HepG2 (cell line): ENCODE measurements around the gene CPED1. TPM values are rescaled to one million over a fixed set of nuclear protein-coding genes. Genes with fewer than 3 reads are reported as not detected.

Experiments
- ATAC-seq: fragments of 200-7000 bp; cut with Tn5 transposase; 3 replicates; pipeline ENCODE4 v1.9.1; 2020; ENCODE audit warnings: mild to moderate bottlenecking, moderate library complexity
- BruUV-seq: library from RNA; stranded (reverse); fragments of 400-500 nt; replicated peaks from 2 replicates; lab custom pipeline; 2021; lab: Mats Ljungman, UMichigan
- CTCF ChIA-PET: fragments of 300-600 bp; formaldehyde crosslinking; extraction: SDS; loops from one replicate; lab custom pipeline; 2021; ENCODE audit warnings: low total read pairs, inconsistent platforms, low intra/inter-chr PET ratio; lab: Yijun Ruan, JAX
- POLR2A ChIA-PET: fragments of 350-600 bp; sonication (Branson Sonifier 250); formaldehyde crosslinking; loops from one replicate; lab custom pipeline; 2020; ENCODE audit warnings: antibody characterized with exemption, inconsistent platforms; lab: Yijun Ruan, JAX
- DNase-seq: peaks from one replicate; pipeline ENCODE4 v3.0.0-alpha.2; 2015; ENCODE audit warnings: low spot score
- FAIRE-seq: peaks from 3 replicates; lab custom pipeline; 2011; peaks lifted over from hg19 to GRCh38; lab: Jason Lieb, UNC
- H2AFZ ChIP-seq: one replicate; pipeline ENCODE4 v1.6.1; 2011; ENCODE audit warnings: low read length, inconsistent platforms
- H3K27ac ChIP-seq: fragments of 300-600 bp; 3 replicates; pipeline ENCODE4 v1.8.0; 2011; ENCODE audit warnings: mixed run types, mild to moderate bottlenecking, mixed read lengths, low read length, inconsistent platforms; ENCODE audit not compliant: insufficient read depth; ENCODE audit errors: extremely low read length
- H3K27me3 ChIP-seq, 2 experiments: fragments of 200-600 bp in 1 of 2; 2 replicates in 1 of 2; 3 replicates in 1 of 2; pipeline versions ENCODE4 v1.6.0 to v1.8.0; 2011; ENCODE audit warnings: low read length in 2 of 2, mild to moderate bottlenecking in 2 of 2, moderate library complexity in 2 of 2, inconsistent platforms in 1 of 2; ENCODE audit not compliant: insufficient read depth in 2 of 2, control insufficient read depth in 1 of 2
- H3K36me3 ChIP-seq, 2 experiments: fragments of 200-600 bp in 1 of 2; replicated peaks in 1 of 2; 2 replicates in 1 of 2; 3 replicates in 1 of 2; pipeline versions ENCODE4 v1.5.1 to v1.8.0; 2011; ENCODE audit warnings: low read length in 2 of 2, inconsistent platforms in 1 of 2; ENCODE audit not compliant: insufficient read depth in 2 of 2, control insufficient read depth in 1 of 2
- H3K4me1 ChIP-seq: 2 replicates; pipeline ENCODE4 v1.5.1; 2012; ENCODE audit warnings: low read length, inconsistent platforms; ENCODE audit not compliant: insufficient read depth
- H3K4me2 ChIP-seq: 2 replicates; pipeline ENCODE4 v1.6.0; 2011; ENCODE audit warnings: low read depth, low read length, inconsistent platforms
- H3K4me3 ChIP-seq, 3 experiments: fragments of 200-600 bp in 1 of 3; sonication (generic), shearing (Covaris generic) in 1 of 3; replicated peaks in 1 of 3; 2 replicates each; pipeline ENCODE4 v1.5.1; 2011 to 2016; ENCODE audit warnings: low read length in 3 of 3, inconsistent platforms in 2 of 3, low read depth in 2 of 3, mild to moderate bottlenecking in 2 of 3, control low read depth in 1 of 3, mixed read lengths in 1 of 3; ENCODE audit not compliant: insufficient read depth in 1 of 3
- H3K79me2 ChIP-seq: one replicate; pipeline ENCODE4 v1.6.1; 2011; ENCODE audit warnings: low read length, inconsistent platforms; ENCODE audit not compliant: insufficient read depth
- H3K9ac ChIP-seq: 2 replicates; pipeline ENCODE4 v1.6.0; 2011; ENCODE audit warnings: mild to moderate bottlenecking, low read depth, low read length, inconsistent platforms; ENCODE audit not compliant: insufficient read depth
- H3K9me3 ChIP-seq: 2 replicates; pipeline ENCODE4 v1.5.1; 2012; ENCODE audit warnings: mild to moderate bottlenecking, low read length
- H4K20me1 ChIP-seq: 2 replicates; pipeline ENCODE4 v1.6.0; 2011; ENCODE audit warnings: inconsistent platforms, mild to moderate bottlenecking, low read length, moderate library complexity; ENCODE audit not compliant: insufficient read depth
- DNMT3B ChIP-seq: conservative IDR thresholded peaks from 2 replicates; pipeline ENCODE4 v1.6.1; 2016; ENCODE audit warnings: missing biosample characterization, control low read depth
- HOXA9 ChIP-seq: sonication (generic); formaldehyde crosslinking; IDR thresholded peaks from 2 replicates; pipeline ENCODE4 v1.8.1; 2022; ENCODE audit warnings: missing genetic modification reagents, mild to moderate bottlenecking, moderate library complexity, borderline replicate concordance
- ZNF572 ChIP-seq: sonication (generic); formaldehyde crosslinking; IDR thresholded peaks from 2 replicates; pipeline ENCODE4 v1.5.1; 2020; ENCODE audit warnings: mild to moderate bottlenecking, missing genetic modification reagents
- ZNF672 ChIP-seq: sonication (generic); formaldehyde crosslinking; IDR thresholded peaks from 2 replicates; pipeline ENCODE4 v1.8.1; 2022; ENCODE audit warnings: missing genetic modification reagents
- ZNF678 ChIP-seq: sonication (generic); formaldehyde crosslinking; IDR thresholded peaks from 2 replicates; pipeline ENCODE4 v1.4.0; 2020; ENCODE audit warnings: mild to moderate bottlenecking, missing genetic modification reagents
- ZNF749 ChIP-seq: sonication (generic); formaldehyde crosslinking; IDR thresholded peaks from 2 replicates; pipeline ENCODE4 v1.8.0; 2022; ENCODE audit warnings: mild to moderate bottlenecking, missing genetic modification reagents, moderate library complexity, borderline replicate concordance
- ZNF83 ChIP-seq: sonication (generic); formaldehyde crosslinking; IDR thresholded peaks from 2 replicates; pipeline ENCODE4 v1.4.0; 2020; ENCODE audit warnings: missing genetic modification reagents, mild to moderate bottlenecking, borderline replicate concordance
- WGBS: methylation state at CpG from one replicate; pipeline ENCODE4 v1.1.6; 2017; ENCODE audit warnings: low lambda C conversion rate; 5-methylcytosine and 5-hydroxymethylcytosine counted together
- in situ Hi-C: cut with HindIII; loops from 2 replicates; pipeline ENCODE4 v1.10.0; 2017; ENCODE audit warnings: low pct_unique_long_range_greater_than_20kb; ENCODE audit not compliant: extremely low pct_ligation_motif_present
- intact Hi-C: fragments of 100-400 bp; cut with micrococcal nuclease; formaldehyde crosslinking; loops from one replicate; pipeline ENCODE4 v1.10.0; 2022; ENCODE audit not compliant: unreplicated experiment
- polyA plus RNA-seq, 8 experiments: library from polyadenylated mRNA; depleted of rRNA in 3 of 8; stranded (reverse) in 7 of 8; unstranded in 1 of 8; fragments of >200 nt; fragmentation: Illumina TruSeq in 4 of 8; extraction: Trizol in 4 of 8; gene quantifications; 2 replicates each; pipeline versions ENCODE4 v1.2.1 to v1.2.3, GENCODE V29; 2011 to 2016; ENCODE audit warnings: low read depth in 4 of 8, missing spikeins in 1 of 8, mixed read lengths in 1 of 8; ENCODE audit not compliant: insufficient read depth in 1 of 8
- total RNA-seq, 5 experiments: library from RNA; depleted of rRNA; stranded (reverse); fragments of >200 nt; fragmentation: Illumina TruSeq; extraction: Trizol; gene quantifications; 2 replicates each; pipeline ENCODE4 v1.2.3, GENCODE V29; 2016; ENCODE audit warnings: low read depth in 1 of 5
- TF ChIP-seq, protein P1 (sequence below): sonication (generic); formaldehyde crosslinking; IDR thresholded peaks from 2 replicates; pipeline ENCODE4 v1.4.0; 2020; ENCODE audit warnings: mild to moderate bottlenecking, missing genetic modification reagents
- TF ChIP-seq, protein P2 (sequence below), 2 experiments: sonication (generic) in 1 of 2; formaldehyde crosslinking in 1 of 2; IDR thresholded peaks; 2 replicates each; pipeline versions ENCODE4 v1.6.1 to v1.9.0; 2014 to 2022; ENCODE audit warnings: antibody characterized with exemption in 1 of 2, borderline replicate concordance in 1 of 2, inconsistent platforms in 1 of 2, low read depth in 1 of 2, missing genetic modification reagents in 1 of 2
- TF ChIP-seq, protein P3 (sequence below): IDR thresholded peaks from 2 replicates; pipeline ENCODE4 v1.4.0; 2020; ENCODE audit warnings: mild to moderate bottlenecking, missing genetic modification reagents

CPED1 gene
- total and polyA plus RNA-seq, 2 of the 13 experiments (the other 11 are each of a cell fraction or from before 2014, with no cell fraction given), result 11.5 to 27.0 TPM

DNA sequence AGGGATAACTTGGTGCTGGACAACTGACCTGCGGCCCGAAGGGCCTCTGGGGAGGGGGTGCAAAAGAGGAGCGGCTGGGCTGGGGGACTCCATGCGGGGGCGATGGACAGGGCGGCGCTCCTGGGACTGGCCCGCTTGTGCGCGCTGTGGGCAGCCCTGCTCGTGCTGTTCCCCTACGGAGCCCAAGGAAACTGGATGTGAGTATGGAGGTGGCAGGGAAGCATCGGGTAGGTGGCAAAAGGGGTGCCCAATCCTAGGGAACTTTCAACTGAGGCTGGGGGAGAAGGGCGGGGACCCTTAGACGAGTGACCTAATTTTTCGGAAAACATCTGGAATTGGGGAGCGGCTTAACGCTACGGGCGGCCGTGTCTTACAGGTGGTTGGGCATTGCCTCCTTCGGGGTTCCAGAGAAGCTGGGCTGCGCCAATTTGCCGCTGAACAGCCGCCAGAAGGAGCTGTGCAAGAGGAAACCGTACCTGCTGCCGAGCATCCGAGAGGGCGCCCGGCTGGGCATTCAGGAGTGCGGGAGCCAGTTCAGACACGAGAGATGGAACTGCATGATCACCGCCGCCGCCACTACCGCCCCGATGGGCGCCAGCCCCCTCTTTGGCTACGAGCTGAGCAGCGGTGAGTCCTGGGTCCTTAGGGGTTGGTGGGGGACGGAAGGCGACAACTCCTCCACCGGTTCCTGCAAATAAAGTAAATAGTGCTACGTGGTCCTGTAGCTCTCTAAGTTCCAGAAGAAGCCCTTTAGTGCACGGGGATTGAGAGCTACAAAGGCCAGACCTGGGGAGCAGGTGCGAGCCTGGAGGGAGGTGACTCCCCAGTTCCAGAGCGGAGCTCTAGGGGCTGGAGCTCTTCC, 340.9 kb downstream of the CPED1 start:
- DNase-seq (no peak), ATAC-seq (peak; percentile 68), FAIRE-seq (no peak)
- WGBS, result 52% methylated on average over 32 of the region's 47 CpGs
- H3K4me1 ChIP-seq, result peaks cover 4% of the 10 kb centered on the region; the same call in 1 of the 2 replicates
- POLR2A ChIA-PET, result no interaction called here
- H3K9ac ChIP-seq, result no peak overlapping the region
- H2AFZ ChIP-seq, result no peak overlapping the region
- no peak overlapping the region for H3K4me2 ChIP-seq
- in situ Hi-C loops (no loop called here), intact Hi-C loops (no loop called here)
- no peak overlapping the region for H3K4me3 ChIP-seq
- CTCF ChIA-PET, result no interaction called here
- H3K27me3 ChIP-seq, result peaks cover 3 to 45% of the 10 kb centered on the region in 2 experiments; a peak in 3 of 5 replicates
- H4K20me1 ChIP-seq, result no peaks in the 10 kb centered on the region
- BruUV-seq, result no TSS peak
- no peaks in the 10 kb centered on the region for H3K9me3 ChIP-seq
- H3K27ac ChIP-seq, result no peak overlapping the region
- no peaks in the 10 kb centered on the region for H3K79me2 ChIP-seq
- H3K36me3 ChIP-seq, result no peaks in the 10 kb centered on the region
- TF ChIP-seq ZNF83 (CRISPR knock-in tag) (no peak), ZNF572 (no peak), ZNF672 (no peak), HOXA9 (CRISPR knock-in tag) (no peak), DNMT3B (no peak), ZNF678 (CRISPR knock-in tag) (no peak), ZNF749 (CRISPR knock-in tag) (no peak)
- TF ChIP-seq, protein P1, sequence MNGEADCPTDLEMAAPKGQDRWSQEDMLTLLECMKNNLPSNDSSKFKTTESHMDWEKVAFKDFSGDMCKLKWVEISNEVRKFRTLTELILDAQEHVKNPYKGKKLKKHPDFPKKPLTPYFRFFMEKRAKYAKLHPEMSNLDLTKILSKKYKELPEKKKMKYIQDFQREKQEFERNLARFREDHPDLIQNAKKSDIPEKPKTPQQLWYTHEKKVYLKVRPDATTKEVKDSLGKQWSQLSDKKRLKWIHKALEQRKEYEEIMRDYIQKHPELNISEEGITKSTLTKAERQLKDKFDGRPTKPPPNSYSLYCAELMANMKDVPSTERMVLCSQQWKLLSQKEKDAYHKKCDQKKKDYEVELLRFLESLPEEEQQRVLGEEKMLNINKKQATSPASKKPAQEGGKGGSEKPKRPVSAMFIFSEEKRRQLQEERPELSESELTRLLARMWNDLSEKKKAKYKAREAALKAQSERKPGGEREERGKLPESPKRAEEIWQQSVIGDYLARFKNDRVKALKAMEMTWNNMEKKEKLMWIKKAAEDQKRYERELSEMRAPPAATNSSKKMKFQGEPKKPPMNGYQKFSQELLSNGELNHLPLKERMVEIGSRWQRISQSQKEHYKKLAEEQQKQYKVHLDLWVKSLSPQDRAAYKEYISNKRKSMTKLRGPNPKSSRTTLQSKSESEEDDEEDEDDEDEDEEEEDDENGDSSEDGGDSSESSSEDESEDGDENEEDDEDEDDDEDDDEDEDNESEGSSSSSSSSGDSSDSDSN (CRISPR knock-in tag), result no peak
- TF ChIP-seq, protein P2, sequence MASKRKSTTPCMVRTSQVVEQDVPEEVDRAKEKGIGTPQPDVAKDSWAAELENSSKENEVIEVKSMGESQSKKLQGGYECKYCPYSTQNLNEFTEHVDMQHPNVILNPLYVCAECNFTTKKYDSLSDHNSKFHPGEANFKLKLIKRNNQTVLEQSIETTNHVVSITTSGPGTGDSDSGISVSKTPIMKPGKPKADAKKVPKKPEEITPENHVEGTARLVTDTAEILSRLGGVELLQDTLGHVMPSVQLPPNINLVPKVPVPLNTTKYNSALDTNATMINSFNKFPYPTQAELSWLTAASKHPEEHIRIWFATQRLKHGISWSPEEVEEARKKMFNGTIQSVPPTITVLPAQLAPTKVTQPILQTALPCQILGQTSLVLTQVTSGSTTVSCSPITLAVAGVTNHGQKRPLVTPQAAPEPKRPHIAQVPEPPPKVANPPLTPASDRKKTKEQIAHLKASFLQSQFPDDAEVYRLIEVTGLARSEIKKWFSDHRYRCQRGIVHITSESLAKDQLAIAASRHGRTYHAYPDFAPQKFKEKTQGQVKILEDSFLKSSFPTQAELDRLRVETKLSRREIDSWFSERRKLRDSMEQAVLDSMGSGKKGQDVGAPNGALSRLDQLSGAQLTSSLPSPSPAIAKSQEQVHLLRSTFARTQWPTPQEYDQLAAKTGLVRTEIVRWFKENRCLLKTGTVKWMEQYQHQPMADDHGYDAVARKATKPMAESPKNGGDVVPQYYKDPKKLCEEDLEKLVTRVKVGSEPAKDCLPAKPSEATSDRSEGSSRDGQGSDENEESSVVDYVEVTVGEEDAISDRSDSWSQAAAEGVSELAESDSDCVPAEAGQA (IDR thresholded peaks at IDR 0.05; ENCODE audit: low read depth), result no peak
- TF ChIP-seq, protein P2 (CRISPR knock-in tag; IDR thresholded peaks at IDR 0.05; ENCODE audit: borderline replicate concordance), result no peak
- TF ChIP-seq, protein P3, sequence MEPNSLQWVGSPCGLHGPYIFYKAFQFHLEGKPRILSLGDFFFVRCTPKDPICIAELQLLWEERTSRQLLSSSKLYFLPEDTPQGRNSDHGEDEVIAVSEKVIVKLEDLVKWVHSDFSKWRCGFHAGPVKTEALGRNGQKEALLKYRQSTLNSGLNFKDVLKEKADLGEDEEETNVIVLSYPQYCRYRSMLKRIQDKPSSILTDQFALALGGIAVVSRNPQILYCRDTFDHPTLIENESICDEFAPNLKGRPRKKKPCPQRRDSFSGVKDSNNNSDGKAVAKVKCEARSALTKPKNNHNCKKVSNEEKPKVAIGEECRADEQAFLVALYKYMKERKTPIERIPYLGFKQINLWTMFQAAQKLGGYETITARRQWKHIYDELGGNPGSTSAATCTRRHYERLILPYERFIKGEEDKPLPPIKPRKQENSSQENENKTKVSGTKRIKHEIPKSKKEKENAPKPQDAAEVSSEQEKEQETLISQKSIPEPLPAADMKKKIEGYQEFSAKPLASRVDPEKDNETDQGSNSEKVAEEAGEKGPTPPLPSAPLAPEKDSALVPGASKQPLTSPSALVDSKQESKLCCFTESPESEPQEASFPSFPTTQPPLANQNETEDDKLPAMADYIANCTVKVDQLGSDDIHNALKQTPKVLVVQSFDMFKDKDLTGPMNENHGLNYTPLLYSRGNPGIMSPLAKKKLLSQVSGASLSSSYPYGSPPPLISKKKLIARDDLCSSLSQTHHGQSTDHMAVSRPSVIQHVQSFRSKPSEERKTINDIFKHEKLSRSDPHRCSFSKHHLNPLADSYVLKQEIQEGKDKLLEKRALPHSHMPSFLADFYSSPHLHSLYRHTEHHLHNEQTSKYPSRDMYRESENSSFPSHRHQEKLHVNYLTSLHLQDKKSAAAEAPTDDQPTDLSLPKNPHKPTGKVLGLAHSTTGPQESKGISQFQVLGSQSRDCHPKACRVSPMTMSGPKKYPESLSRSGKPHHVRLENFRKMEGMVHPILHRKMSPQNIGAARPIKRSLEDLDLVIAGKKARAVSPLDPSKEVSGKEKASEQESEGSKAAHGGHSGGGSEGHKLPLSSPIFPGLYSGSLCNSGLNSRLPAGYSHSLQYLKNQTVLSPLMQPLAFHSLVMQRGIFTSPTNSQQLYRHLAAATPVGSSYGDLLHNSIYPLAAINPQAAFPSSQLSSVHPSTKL (CRISPR knock-in tag), result no peak
